BJ (cell line): ENCODE results near the gene KLHL1. TPM values are rescaled to one million over a fixed set of nuclear protein-coding genes. Genes with fewer than 3 reads are reported as not detected.

ENCODE experiments used
- CTCF ChIA-PET: fragments of 350-600 bp; formaldehyde crosslinking; extraction: SDS; loops from one replicate; lab custom pipeline; 2021; ENCODE audit warnings: antibody characterized with exemption, inconsistent platforms; lab: Yijun Ruan, JAX
- POLR2A ChIA-PET: fragments of 300-600 bp; sonication (Branson Sonifier 250); formaldehyde crosslinking; extraction: SDS; loops from one replicate; lab custom pipeline; 2021; ENCODE audit warnings: antibody characterized with exemption; lab: Charles Lee
- DNase-seq: peaks from one replicate; pipeline ENCODE4 v3.0.0-alpha.2; 2011; ENCODE audit warnings: low read depth
- H3K27me3 ChIP-seq: 2 replicates; pipeline ENCODE4 v1.6.0; 2011; ENCODE audit warnings: low read length; ENCODE audit not compliant: control insufficient read depth, insufficient read depth
- H3K36me3 ChIP-seq: 2 replicates; pipeline ENCODE4 v1.5.1; 2011; ENCODE audit warnings: low read length; ENCODE audit not compliant: control insufficient read depth, insufficient read depth
- H3K4me3 ChIP-seq: 2 replicates; pipeline ENCODE4 v1.5.1; 2011; ENCODE audit warnings: low read depth, mild to moderate bottlenecking, control low read depth, low read length
- polyA plus RNA-seq: library from polyadenylated mRNA; depleted of rRNA; stranded (reverse); fragments of >200 nt; gene quantifications from 2 replicates; pipeline ENCODE4 v1.2.3, GENCODE V29; 2011
- TF ChIP-seq, protein P1 (sequence below): IDR thresholded peaks from 2 replicates; pipeline ENCODE4 v1.5.1; 2011; ENCODE audit warnings: low read depth, mild to moderate bottlenecking, control low read depth, inconsistent platforms, low read length, moderate library complexity; ENCODE audit not compliant: insufficient read depth

KLHL1 gene
- polyA plus RNA-seq, 1 experiment = not detected

DNA sequence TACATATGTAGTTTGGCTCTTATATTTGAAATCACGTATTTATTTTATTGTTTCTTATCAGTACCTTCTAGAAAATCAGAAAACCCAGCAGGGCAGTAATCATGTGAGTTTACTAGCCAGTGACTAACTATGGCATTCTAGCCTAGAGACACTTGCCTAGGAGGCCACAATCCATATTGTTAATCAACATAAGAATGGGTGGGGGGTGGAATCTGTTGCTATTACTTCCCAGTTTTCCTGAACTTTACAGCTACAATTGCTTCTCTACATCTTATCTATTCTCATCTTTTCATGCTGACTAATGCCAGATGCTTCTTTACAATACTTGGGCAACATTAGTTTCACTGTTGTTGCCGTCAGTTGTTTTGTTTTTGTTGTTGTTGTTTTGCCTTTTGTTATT lies 19.3 kb downstream of the KLHL1 start:
- Histone ChIP-seq H3K4me3 (no peak overlapping the region), H3K27me3 (no peaks in the 10 kb centered on the region), H3K36me3 (no peaks in the 10 kb centered on the region)
- no peak for DNase-seq
- TF ChIP-seq, protein P1, sequence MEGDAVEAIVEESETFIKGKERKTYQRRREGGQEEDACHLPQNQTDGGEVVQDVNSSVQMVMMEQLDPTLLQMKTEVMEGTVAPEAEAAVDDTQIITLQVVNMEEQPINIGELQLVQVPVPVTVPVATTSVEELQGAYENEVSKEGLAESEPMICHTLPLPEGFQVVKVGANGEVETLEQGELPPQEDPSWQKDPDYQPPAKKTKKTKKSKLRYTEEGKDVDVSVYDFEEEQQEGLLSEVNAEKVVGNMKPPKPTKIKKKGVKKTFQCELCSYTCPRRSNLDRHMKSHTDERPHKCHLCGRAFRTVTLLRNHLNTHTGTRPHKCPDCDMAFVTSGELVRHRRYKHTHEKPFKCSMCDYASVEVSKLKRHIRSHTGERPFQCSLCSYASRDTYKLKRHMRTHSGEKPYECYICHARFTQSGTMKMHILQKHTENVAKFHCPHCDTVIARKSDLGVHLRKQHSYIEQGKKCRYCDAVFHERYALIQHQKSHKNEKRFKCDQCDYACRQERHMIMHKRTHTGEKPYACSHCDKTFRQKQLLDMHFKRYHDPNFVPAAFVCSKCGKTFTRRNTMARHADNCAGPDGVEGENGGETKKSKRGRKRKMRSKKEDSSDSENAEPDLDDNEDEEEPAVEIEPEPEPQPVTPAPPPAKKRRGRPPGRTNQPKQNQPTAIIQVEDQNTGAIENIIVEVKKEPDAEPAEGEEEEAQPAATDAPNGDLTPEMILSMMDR = no peak
- POLR2A ChIA-PET = no interaction called here
- CTCF ChIA-PET = no interaction called here

DNA sequence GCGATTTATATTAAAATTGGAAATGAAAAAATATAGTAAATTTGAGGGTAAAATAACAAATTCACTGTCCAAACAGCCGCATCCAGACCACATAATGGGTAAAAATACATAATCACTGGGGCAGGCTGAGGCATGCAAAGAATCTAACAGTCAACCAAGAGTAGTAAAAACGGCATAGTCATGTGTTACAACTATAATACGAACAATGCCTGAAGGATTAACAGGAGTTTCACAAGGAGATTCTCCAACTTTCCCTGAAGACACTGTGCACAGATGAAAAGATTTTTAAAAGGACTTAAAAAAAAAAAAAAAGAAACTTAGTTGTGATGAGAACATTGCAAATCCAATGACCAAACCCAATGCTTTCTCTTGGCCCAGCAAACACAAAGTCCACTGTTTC lies 21.0 kb downstream of the KLHL1 start:
- Histone ChIP-seq H3K27me3 (no peaks in the 10 kb centered on the region), H3K36me3 (no peaks in the 10 kb centered on the region), H3K4me3 (no peak overlapping the region)
- TF ChIP-seq, protein P1 = no peak
- ChIA-PET POLR2A (no interaction called here), CTCF (no interaction called here)
- no peak for DNase-seq

- H3K4me3 ChIP-seq = no peak overlapping the region
- ChIA-PET CTCF (no interaction called here), POLR2A (no interaction called here)
- TF ChIP-seq, protein P1 = no peak
- no peaks in the 10 kb centered on the region for H3K36me3 ChIP-seq
- H3K27me3 ChIP-seq = no peaks in the 10 kb centered on the region
- no peak for DNase-seq
Measured at GRCh38 chr13:70080012-70080411, 28.2 kb downstream of the KLHL1 start.

DNA sequence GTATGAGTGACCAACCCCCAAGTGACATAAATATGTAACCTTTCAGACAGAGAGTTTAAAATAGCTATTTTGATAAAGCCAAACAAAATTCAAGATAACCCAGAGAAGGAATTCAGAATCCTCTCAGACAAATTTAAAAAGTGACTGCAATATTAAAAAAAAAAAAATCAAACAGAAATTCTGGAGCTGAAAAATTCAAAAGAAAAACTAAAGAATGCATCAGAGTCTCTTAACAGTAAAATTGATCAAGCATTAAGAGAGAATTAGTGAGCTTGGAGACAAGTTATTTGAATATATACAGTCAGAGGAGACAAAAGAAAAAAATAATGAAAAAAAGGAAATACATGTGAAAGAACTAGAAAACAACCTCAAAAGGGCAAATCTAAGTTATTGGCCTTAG lies 53.7 kb downstream of the KLHL1 start:
- DNase-seq = no peak
- CTCF ChIA-PET = no interaction called here
- Histone ChIP-seq H3K36me3 (no peaks in the 10 kb centered on the region), H3K27me3 (no peaks in the 10 kb centered on the region), H3K4me3 (no peak overlapping the region)
- TF ChIP-seq, protein P1 = no peak
- POLR2A ChIA-PET = no interaction called here

DNA sequence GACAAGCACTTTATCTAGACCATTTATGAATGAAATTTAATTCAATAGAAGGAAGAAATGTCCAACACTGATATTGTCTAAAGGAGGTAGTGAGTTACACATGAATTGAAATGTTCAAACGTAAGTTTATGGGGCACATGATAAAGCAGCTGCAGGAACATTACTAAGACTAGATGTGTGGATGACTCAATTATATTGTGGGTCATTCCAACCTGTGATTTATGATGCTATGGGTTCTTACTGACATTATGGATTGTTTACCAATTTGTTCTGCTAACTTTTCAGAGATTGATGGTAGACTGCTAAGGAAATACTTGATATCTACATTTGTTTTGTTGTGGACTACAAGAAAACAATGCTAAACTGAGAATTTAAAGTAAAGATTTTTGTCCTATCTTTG lies 56.7 kb downstream of the KLHL1 start:
- Histone ChIP-seq H3K36me3 (no peaks in the 10 kb centered on the region), H3K4me3 (no peak overlapping the region), H3K27me3 (no peaks in the 10 kb centered on the region)
- ChIA-PET POLR2A (no interaction called here), CTCF (no interaction called here)
- DNase-seq = no peak
- TF ChIP-seq, protein P1 = no peak
